ENCODE results near the gene AFM.

DNA sequence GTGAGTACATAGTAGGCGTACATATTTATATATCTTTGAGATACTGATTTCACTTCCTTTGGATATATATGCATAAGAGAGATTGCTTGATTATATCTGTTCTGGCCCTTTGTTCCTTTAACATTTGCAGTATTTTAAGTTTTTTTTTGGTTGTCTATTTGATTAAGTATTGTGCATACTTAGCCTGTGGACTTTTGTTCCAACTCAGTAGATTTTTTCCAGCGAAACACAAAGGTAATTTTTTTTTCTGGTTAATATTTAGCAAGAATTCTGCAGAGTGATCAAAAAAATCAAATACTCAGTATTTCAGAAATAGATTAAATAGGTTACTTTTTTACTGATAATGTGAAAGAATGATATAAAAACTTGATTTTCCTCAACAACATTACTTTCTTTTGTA lies at the start of gene AFM:
- no peak for TF ChIP-seq CTCF (IDR thresholded peaks at IDR 0.05)
- TF ChIP-seq EZH2 (IDR thresholded peaks at IDR 0.05): no peak
- no peak for TF ChIP-seq EZH2phosphoT487 (IDR thresholded peaks at IDR 0.05)
